Chondrocyte (in vitro differentiated cells): ENCODE results near the gene C3orf18. TPM values are rescaled to one million over a fixed set of nuclear protein-coding genes. Genes with fewer than 3 reads are reported as not detected.

Source experiments
- DNase-seq: peaks from one replicate; pipeline ENCODE4 v3.0.0; 2021; ENCODE audit warnings: mixed read lengths, low spot score
- H3K27ac Mint-ChIP-seq: one replicate; pipeline ENCODE4 v1.8.0; 2021; ENCODE audit warnings: mild to moderate bottlenecking, moderate library complexity, mixed read lengths; ENCODE audit not compliant: unreplicated experiment
- H3K27me3 Mint-ChIP-seq: 2 replicates; pipeline ENCODE4 v1.8.0; 2021; ENCODE audit warnings: low read depth, mixed read lengths
- H3K36me3 Mint-ChIP-seq: 2 replicates; pipeline ENCODE4 v1.8.0; 2021; ENCODE audit warnings: low read depth, mixed read lengths
- H3K4me1 Mint-ChIP-seq: 2 replicates; pipeline ENCODE4 v1.8.0; 2021; ENCODE audit warnings: low read depth, mild to moderate bottlenecking, mixed read lengths
- H3K4me3 Mint-ChIP-seq: one replicate; pipeline ENCODE4 v1.8.0; 2021; ENCODE audit warnings: mild to moderate bottlenecking, moderate library complexity, mixed read lengths; ENCODE audit not compliant: unreplicated experiment
- H3K9me3 Mint-ChIP-seq: 2 replicates; pipeline ENCODE4 v1.8.0; 2021; ENCODE audit warnings: low read depth, mixed read lengths
- CTCF ChIP-seq: fragments of 200-600 bp; sonication (generic); IDR thresholded peaks from 2 replicates; pipeline ENCODE4 v1.5.0; 2021; ENCODE audit warnings: antibody characterized with exemption, mild to moderate bottlenecking, moderate library complexity
- total RNA-seq: library from RNA; stranded (reverse); gene quantifications from 3 replicates; pipeline ENCODE4 v1.2.1, GENCODE V29; 2021

C3orf18 gene
- total RNA-seq, 1 donor from 2014 or later: 5.8 TPM

GRCh38 chr3:50609071-50609762 lies 41.7 kb upstream of the C3orf18 start:
- Mint-ChIP-seq H3K9me3 (no peaks in the 10 kb centered on the region), H3K4me1 (peaks cover 17% of the 10 kb centered on the region), H3K27me3 (no peaks in the 10 kb centered on the region), H3K27ac (no peak overlapping the region), H3K36me3 (no peaks in the 10 kb centered on the region), H3K4me3 (no peak overlapping the region)
- TF ChIP-seq CTCF: no peak
- DNase-seq: no peak

GRCh38 chr3:50608278-50608677 lies 40.7 kb upstream of the C3orf18 start:
- Mint-ChIP-seq H3K27me3 (no peaks in the 10 kb centered on the region), H3K36me3 (no peaks in the 10 kb centered on the region), H3K4me1 (peaks cover 19% of the 10 kb centered on the region), H3K27ac (no peak overlapping the region), H3K4me3 (no peak overlapping the region), H3K9me3 (no peaks in the 10 kb centered on the region)
- DNase-seq: no peak
- no peak for TF ChIP-seq CTCF

GRCh38 chr3:50607271-50608091 lies 39.9 kb upstream of the C3orf18 start:
- H3K4me1 Mint-ChIP-seq: peaks cover 21% of the 10 kb centered on the region
- H3K27me3 Mint-ChIP-seq: no peaks in the 10 kb centered on the region
- H3K4me3 Mint-ChIP-seq: no peak overlapping the region
- no peak overlapping the region for H3K27ac Mint-ChIP-seq
- TF ChIP-seq CTCF: no peak
- no peak for DNase-seq
- H3K9me3 Mint-ChIP-seq: no peaks in the 10 kb centered on the region
- H3K36me3 Mint-ChIP-seq: no peaks in the 10 kb centered on the region

GRCh38 chr3:50606596-50606995 lies 39.0 kb upstream of the C3orf18 start:
- no peak for TF ChIP-seq CTCF
- no peak overlapping the region for H3K27ac Mint-ChIP-seq
- H3K4me1 Mint-ChIP-seq: peaks cover 23% of the 10 kb centered on the region
- no peaks in the 10 kb centered on the region for H3K36me3 Mint-ChIP-seq
- no peaks in the 10 kb centered on the region for H3K27me3 Mint-ChIP-seq
- no peaks in the 10 kb centered on the region for H3K9me3 Mint-ChIP-seq
- no peak for DNase-seq
- H3K4me3 Mint-ChIP-seq: no peak overlapping the region

- no peaks in the 10 kb centered on the region for H3K27me3 Mint-ChIP-seq
- no peaks in the 10 kb centered on the region for H3K36me3 Mint-ChIP-seq
- no peak overlapping the region for H3K27ac Mint-ChIP-seq
- TF ChIP-seq CTCF: no peak
- H3K9me3 Mint-ChIP-seq: no peaks in the 10 kb centered on the region
- no peak overlapping the region for H3K4me3 Mint-ChIP-seq
- H3K4me1 Mint-ChIP-seq: peaks cover 26% of the 10 kb centered on the region
- no peak for DNase-seq
These were observed 38.4 kb upstream of the C3orf18 start for GRCh38 chr3:50605901-50606326.
